ENCODE measurements around the gene DHRS11. TPM values are rescaled to one million over a fixed set of nuclear protein-coding genes. Genes with fewer than 3 reads are reported as not detected.

Gene DHRS11
- total RNA-seq, 3 donors from 2014 or later = 146 to 295 (median 162) TPM

DNA sequence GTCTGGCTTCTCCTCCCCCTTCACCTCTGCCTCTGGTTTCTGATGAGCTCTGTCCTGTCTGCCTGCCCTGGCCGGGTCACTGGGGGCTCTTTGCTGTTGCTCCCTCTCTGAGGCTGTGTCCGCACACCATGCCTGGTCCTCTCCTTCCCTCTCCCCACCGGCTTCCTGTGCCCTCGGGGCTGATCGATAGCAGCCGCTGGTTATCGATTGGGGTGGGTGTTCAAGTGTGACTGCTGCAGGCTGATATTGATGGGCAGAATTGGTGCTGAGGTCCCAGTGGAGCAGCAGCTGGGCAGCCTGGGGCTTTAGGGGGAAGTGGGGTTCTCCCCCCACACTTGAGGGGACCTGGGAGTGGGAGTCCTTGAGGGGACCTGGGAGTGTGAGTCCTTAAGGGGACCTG, 26.1 kb downstream of the DHRS11 start:
- ATAC-seq (no peak), DNase-seq (no peak)
- H3K4me1 ChIP-seq (ENCODE audit: low read depth) = no peaks in the 10 kb centered on the region
- H3K9me3 ChIP-seq = no peaks in the 10 kb centered on the region
- no peak overlapping the region for H3K4me3 ChIP-seq
- intact Hi-C loops (cut with DNase I, micrococcal nuclease) = no loop called here
- TF ChIP-seq, protein P1, sequence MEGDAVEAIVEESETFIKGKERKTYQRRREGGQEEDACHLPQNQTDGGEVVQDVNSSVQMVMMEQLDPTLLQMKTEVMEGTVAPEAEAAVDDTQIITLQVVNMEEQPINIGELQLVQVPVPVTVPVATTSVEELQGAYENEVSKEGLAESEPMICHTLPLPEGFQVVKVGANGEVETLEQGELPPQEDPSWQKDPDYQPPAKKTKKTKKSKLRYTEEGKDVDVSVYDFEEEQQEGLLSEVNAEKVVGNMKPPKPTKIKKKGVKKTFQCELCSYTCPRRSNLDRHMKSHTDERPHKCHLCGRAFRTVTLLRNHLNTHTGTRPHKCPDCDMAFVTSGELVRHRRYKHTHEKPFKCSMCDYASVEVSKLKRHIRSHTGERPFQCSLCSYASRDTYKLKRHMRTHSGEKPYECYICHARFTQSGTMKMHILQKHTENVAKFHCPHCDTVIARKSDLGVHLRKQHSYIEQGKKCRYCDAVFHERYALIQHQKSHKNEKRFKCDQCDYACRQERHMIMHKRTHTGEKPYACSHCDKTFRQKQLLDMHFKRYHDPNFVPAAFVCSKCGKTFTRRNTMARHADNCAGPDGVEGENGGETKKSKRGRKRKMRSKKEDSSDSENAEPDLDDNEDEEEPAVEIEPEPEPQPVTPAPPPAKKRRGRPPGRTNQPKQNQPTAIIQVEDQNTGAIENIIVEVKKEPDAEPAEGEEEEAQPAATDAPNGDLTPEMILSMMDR (IDR thresholded peaks at IDR 0.05) = no peak
- no peaks in the 10 kb centered on the region for H3K36me3 ChIP-seq (ENCODE audit: low read depth)

DNA sequence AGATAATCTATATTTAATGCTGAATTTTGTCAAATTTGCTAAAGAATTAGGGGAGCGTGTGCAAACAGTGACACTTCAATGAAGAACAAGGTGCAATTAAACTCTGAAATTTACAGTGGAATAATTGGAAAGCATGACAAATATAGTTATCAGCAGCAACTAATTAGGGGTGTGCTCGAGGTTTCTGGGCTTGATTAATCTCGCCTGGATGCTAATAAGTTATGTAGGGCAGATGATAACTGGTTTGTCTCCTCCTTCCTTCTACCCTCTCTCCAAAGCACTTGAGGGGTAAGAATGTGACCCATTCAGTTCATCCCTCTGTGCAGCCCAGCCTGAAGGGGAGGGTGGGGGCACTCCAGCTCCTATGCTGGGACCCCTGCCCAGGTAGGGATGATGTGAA, 31.6 kb downstream of the DHRS11 start:
- intact Hi-C loops (cut with DNase I, micrococcal nuclease) = loop anchor here in 1 of 2 donors (10.0 kb wide), 1 partner anchor 432 kb away; no protein-coding TSS in a partner anchor
- no peaks in the 10 kb centered on the region for H3K9me3 ChIP-seq
- TF ChIP-seq, protein P1 (IDR thresholded peaks at IDR 0.05) = no peak
- H3K4me3 ChIP-seq = no peak overlapping the region
- no peaks in the 10 kb centered on the region for H3K36me3 ChIP-seq (ENCODE audit: low read depth)
- no peak for DNase-seq
- no peak for ATAC-seq
- no peaks in the 10 kb centered on the region for H3K4me1 ChIP-seq (ENCODE audit: low read depth)

DNA sequence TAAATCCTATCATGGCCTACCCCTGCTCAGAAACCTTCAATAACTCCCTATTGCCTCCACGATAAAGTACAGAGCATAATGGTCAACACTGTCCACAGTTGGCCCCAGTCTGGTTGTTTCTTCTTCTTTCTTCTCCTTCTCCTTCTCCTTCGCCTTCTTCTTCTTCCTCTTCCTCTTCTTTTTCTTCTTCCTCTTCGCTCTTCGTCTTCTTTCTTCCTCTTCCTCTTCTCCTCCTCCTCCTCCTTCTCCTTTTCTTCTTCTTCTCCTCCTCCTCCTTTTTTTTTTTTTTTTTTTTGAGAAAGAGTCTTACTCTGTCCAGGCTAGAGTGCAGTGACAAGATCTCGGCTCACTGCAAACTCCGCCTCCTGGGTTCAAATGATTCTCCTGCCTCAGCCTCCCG, 33.5 kb downstream of the DHRS11 start:
- no peaks in the 10 kb centered on the region for H3K9me3 ChIP-seq
- ATAC-seq = no peak
- TF ChIP-seq, protein P1 (IDR thresholded peaks at IDR 0.05) = no peak
- intact Hi-C loops (cut with DNase I, micrococcal nuclease) = loop anchor here in 1 of 2 donors (10.0 kb wide), 1 partner anchor 430 kb away; no protein-coding TSS in a partner anchor
- H3K4me1 ChIP-seq (ENCODE audit: low read depth) = no peaks in the 10 kb centered on the region
- no peak overlapping the region for H3K4me3 ChIP-seq
- DNase-seq = no peak
- H3K36me3 ChIP-seq (ENCODE audit: low read depth) = no peaks in the 10 kb centered on the region

DNA sequence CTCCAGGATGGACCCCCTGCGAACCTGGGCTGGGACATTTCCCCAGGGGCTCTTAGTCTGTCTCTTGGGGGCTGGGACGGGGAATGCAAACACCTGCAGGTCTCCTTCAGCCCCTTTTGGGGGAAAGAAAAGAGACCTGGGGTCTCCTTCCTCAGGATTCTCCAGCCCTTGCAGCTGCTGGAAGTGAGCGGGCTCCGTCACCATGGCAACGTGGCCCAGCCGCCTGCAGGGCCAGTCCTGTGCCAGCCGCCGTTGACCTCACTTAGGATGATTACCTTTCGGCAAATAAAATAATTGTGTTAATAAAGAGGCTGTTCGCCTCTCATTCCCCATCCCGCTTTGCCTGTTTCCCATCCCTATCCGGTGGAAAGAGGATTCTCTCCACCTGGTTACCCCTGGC, 35.4 kb downstream of the DHRS11 start:
- intact Hi-C loops (cut with DNase I, micrococcal nuclease) = loop anchor here in 1 of 2 donors (10.0 kb wide), 1 partner anchor 428 kb away; no protein-coding TSS in a partner anchor
- Histone ChIP-seq H3K36me3 (ENCODE audit: low read depth) (no peaks in the 10 kb centered on the region), H3K4me3 (no peak overlapping the region), H3K4me1 (ENCODE audit: low read depth) (no peaks in the 10 kb centered on the region), H3K9me3 (no peaks in the 10 kb centered on the region)
- DNase-seq (no peak), ATAC-seq (no peak)
- TF ChIP-seq, protein P1 (IDR thresholded peaks at IDR 0.05) = no peak

DNA sequence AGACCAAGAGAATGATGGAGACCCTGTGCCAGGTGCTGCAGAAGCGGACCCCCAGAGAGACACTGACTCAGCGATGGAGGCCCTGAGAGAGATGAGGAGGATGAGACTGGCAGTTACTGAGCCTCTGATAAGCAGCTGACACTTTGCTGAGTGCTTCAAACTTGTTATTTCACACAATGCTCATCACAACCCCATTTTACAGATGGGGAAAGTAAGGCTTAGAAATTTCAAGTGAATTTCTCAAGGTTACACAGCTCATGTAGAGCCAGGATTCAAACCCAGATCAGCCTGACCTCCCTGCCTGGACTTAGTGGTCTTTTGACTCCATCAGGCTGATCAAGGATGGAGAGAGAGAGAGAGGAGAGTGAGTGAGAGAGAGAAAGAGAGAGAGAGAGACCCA, 36.9 kb downstream of the DHRS11 start:
- intact Hi-C loops (cut with DNase I, micrococcal nuclease) = loop anchor here in 1 of 2 donors (10.0 kb wide), 1 partner anchor 426 kb away; no protein-coding TSS in a partner anchor
- TF ChIP-seq, protein P1 (IDR thresholded peaks at IDR 0.05) = no peak
- DNase-seq (no peak), ATAC-seq (no peak)
- no peaks in the 10 kb centered on the region for H3K4me1 ChIP-seq (ENCODE audit: low read depth)
- H3K4me3 ChIP-seq = no peak overlapping the region
- no peaks in the 10 kb centered on the region for H3K36me3 ChIP-seq (ENCODE audit: low read depth)
- no peaks in the 10 kb centered on the region for H3K9me3 ChIP-seq
